K562 (cell line): ENCODE measurements around the gene CARD10. TPM values are rescaled to one million over a fixed set of nuclear protein-coding genes. Genes with fewer than 3 reads are reported as not detected.
A peak's percentile ranks its signal among the peaks of the same experiment; 100 is the strongest.

ENCODE experiments used
- BCOR ChIP-seq: fragments of 450-650 bp; IDR thresholded peaks from 2 replicates; pipeline ENCODE4 v1.6.1; 2016
- C11orf30 ChIP-seq: fragments of 450-650 bp; IDR thresholded peaks from 2 replicates; pipeline ENCODE4 v1.6.1; 2016; ENCODE audit warnings: low read depth, mild to moderate bottlenecking
- CHD2 ChIP-seq: IDR thresholded peaks from 2 replicates; pipeline ENCODE4 v1.6.1; 2011; ENCODE audit warnings: low read depth, low read length
- FOS ChIP-seq: IDR thresholded peaks from 3 replicates; pipeline ENCODE4 v1.6.1; 2011; ENCODE audit not compliant: insufficient read length; ENCODE audit errors: extremely low read depth
- KDM1A ChIP-seq, 2 experiments: fragments of 450-650 bp; IDR thresholded peaks; 2 replicates each; pipeline ENCODE4 v1.6.1; 2016; ENCODE audit warnings: mild to moderate bottlenecking in 2 of 2
- MAFK ChIP-seq: IDR thresholded peaks from 2 replicates; pipeline ENCODE4 v1.6.1; 2011; ENCODE audit warnings: low read length, improper control_type of control experiment
- NFE2L1 ChIP-seq: fragments of 450-650 bp; IDR thresholded peaks from 2 replicates; pipeline ENCODE4 v1.6.1; 2016; ENCODE audit warnings: missing genetic modification characterization, low read depth, mild to moderate bottlenecking, missing compliant biosample characterization, moderate library complexity, borderline replicate concordance
- NRF1 ChIP-seq, 2 experiments: fragments of 450-650 bp; IDR thresholded peaks in 1 of 2; conservative IDR thresholded peaks in 1 of 2; 2 replicates each; pipeline ENCODE4 v1.6.1; 2014; ENCODE audit warnings: mild to moderate bottlenecking in 2 of 2
- RCOR1 ChIP-seq, 2 experiments: IDR thresholded peaks; 2 replicates each; pipeline ENCODE4 v1.6.1; 2012; ENCODE audit warnings: low read depth in 2 of 2, low read length in 2 of 2, borderline replicate concordance in 1 of 2, improper control_type of control experiment in 1 of 2
- SMARCA5 ChIP-seq: fragments of 450-650 bp; IDR thresholded peaks from 2 replicates; pipeline ENCODE4 v1.6.1; 2016
- SNIP1 ChIP-seq: fragments of 450-650 bp; IDR thresholded peaks from 2 replicates; pipeline ENCODE4 v1.7.1; 2017; ENCODE audit warnings: low read depth, mild to moderate bottlenecking
- ZNF316 ChIP-seq: fragments of 450-650 bp; IDR thresholded peaks from 2 replicates; pipeline ENCODE4 v1.6.1; 2016
- ZNF609 ChIP-seq: sonication (generic); formaldehyde crosslinking; IDR thresholded peaks from 2 replicates; pipeline ENCODE4 v1.8.1; 2023; ENCODE audit warnings: missing genetic modification reagents, mild to moderate bottlenecking, borderline replicate concordance
- polyA plus RNA-seq, 8 experiments: library from polyadenylated mRNA; depleted of rRNA in 4 of 8; stranded (reverse) in 5 of 8; unstranded in 3 of 8; fragments of >200 nt; fragmentation: Nextera tagmentation in 2 of 8; fragmentation: Illumina TruSeq in 1 of 8; extraction: Ambion mirVana in 2 of 8; extraction: Trizol in 1 of 8; gene quantifications; 2 replicates each; pipeline versions ENCODE4 v1.2.1 to v1.2.3, GENCODE V29; 2011 to 2014; ENCODE audit warnings: inconsistent platforms in 1 of 8, missing spikeins in 1 of 8
- total RNA-seq, 7 experiments: library from RNA; depleted of rRNA in 6 of 7; stranded (reverse); fragments of >200 nt in 6 of 7; fragmentation: Illumina TruSeq in 2 of 7; extraction: Trizol in 2 of 7; gene quantifications; 2 replicates each; pipeline versions ENCODE4 v1.2.1 to v1.2.3, GENCODE V29; 2011 to 2021; ENCODE audit warnings: low replicate concordance in 1 of 7

CARD10 gene
- total and polyA plus RNA-seq, 9 of the 15 experiments (the other 6 are each of a cell fraction or from before 2014, with no cell fraction given): 0.13 to 5.8 (median 1.6) TPM

GRCh38 chr22:37454857-37455686 is 64.1 kb downstream of the CARD10 start (continued):
- peak; percentile 94 for TF ChIP-seq BCOR
- TF ChIP-seq ZNF609 (CRISPR knock-in tag): no peak
- peak; percentile 56 to 76; a peak in 3 of 4 replicates for TF ChIP-seq KDM1A (IDR thresholded peaks at IDR 0.05)
- no peak for TF ChIP-seq CHD2
- TF ChIP-seq ZNF316: peak; percentile 70
- TF ChIP-seq RCOR1 (IDR thresholded peaks at IDR 0.05; ENCODE audit: borderline replicate concordance in 1 of 2, low read depth in 2 of 2, low read length in 2 of 2): no peak
- peak; percentile 1 for TF ChIP-seq FOS
- TF ChIP-seq SNIP1: no peak
- TF ChIP-seq SMARCA5: 0 out of 2 replicates have a peak, but pooled peaks have one; percentile 36
- TF ChIP-seq NRF1 (conservative IDR thresholded peaks at IDR 0.05 in 1 of 2, IDR thresholded peaks at IDR 0.05 in 1 of 2): peak; percentile 50 to 55
- peak; percentile 46; the same call in 1 of the 2 replicates for TF ChIP-seq NFE2L1 (tag)
- peak; percentile 82 for TF ChIP-seq C11orf30
- peak; percentile 68; the same call in 1 of the 2 replicates for TF ChIP-seq MAFK
